ENCODE results near the gene LEO1.

- TF ChIP-seq CTCF (IDR thresholded peaks at IDR 0.05; ENCODE audit: low read depth, low read length, poor library complexity, severe bottlenecking) (no peak), EZH2phosphoT487 (IDR thresholded peaks at IDR 0.05; ENCODE audit: borderline replicate concordance, low read length) (no peak)
These were observed 34.4 kb upstream of the LEO1 start for GRCh38 chr15:52005748-52006701.

Measured in DOHH2 (cell line).